ENCODE measurements around the gene AHCYL2.
A peak's percentile ranks its signal among the peaks of the same experiment; 100 is the strongest.

The AHCYL2 gene

GRCh38 chr7:129277629-129278028, 52.8 kb downstream of the AHCYL2 start:
- no peak for TF ChIP-seq EZH2 (IDR thresholded peaks at IDR 0.05)
- Histone ChIP-seq H3K36me3 (ENCODE audit: insufficient read depth, low read length) (no peaks in the 10 kb centered on the region; the same call in 1 of the 2 replicates), H3K9me3 (ENCODE audit: low read depth, low read length) (no peaks in the 10 kb centered on the region), H3K27ac (no peak overlapping the region), H3K9ac (ENCODE audit: insufficient read length) (no peak overlapping the region), H3K4me3 (no peak overlapping the region)
- no peak for DNase-seq (ENCODE audit: low read depth, low spot score)

GRCh38 chr7:129278688-129279087, 53.9 kb downstream of the AHCYL2 start:
- H3K27ac ChIP-seq, result no peak overlapping the region
- no peak overlapping the region for H3K9ac ChIP-seq (ENCODE audit: insufficient read length)
- TF ChIP-seq POLR2AphosphoS5 (IDR thresholded peaks at IDR 0.05; ENCODE audit: borderline replicate concordance, low read depth, low read length), result no peak
- no peak for TF ChIP-seq FOXP2 (optimal IDR thresholded peaks at IDR 0.05; ENCODE audit: control extremely low read depth, extremely low read length, insufficient read depth)
- no peak for TF ChIP-seq EZH2 (IDR thresholded peaks at IDR 0.05)
- no peaks in the 10 kb centered on the region; the same call in 1 of the 2 replicates for H3K36me3 ChIP-seq (ENCODE audit: insufficient read depth, low read length)
- no peak overlapping the region for H3K4me3 ChIP-seq
- no peaks in the 10 kb centered on the region for H3K9me3 ChIP-seq (ENCODE audit: low read depth, low read length)
- DNase-seq (ENCODE audit: low read depth, low spot score), result no peak

- no peak for DNase-seq (ENCODE audit: low read depth, low spot score)
- Histone ChIP-seq H3K27ac (no peak overlapping the region), H3K36me3 (ENCODE audit: insufficient read depth, low read length) (no peaks in the 10 kb centered on the region), H3K9me3 (ENCODE audit: low read depth, low read length) (no peaks in the 10 kb centered on the region), H3K4me3 (no peak overlapping the region), H3K9ac (ENCODE audit: insufficient read length) (no peak overlapping the region)
- TF ChIP-seq EZH2 (IDR thresholded peaks at IDR 0.05) (no peak), FOXP2 (optimal IDR thresholded peaks at IDR 0.05; ENCODE audit: control extremely low read depth, extremely low read length, insufficient read depth) (no peak), POLR2AphosphoS5 (IDR thresholded peaks at IDR 0.05; ENCODE audit: borderline replicate concordance, low read depth, low read length) (no peak)
These were observed 54.9 kb downstream of the AHCYL2 start for GRCh38 chr7:129279757-129280156.

- no peak for TF ChIP-seq EZH2 (IDR thresholded peaks at IDR 0.05)
- TF ChIP-seq POLR2AphosphoS5 (IDR thresholded peaks at IDR 0.05; ENCODE audit: borderline replicate concordance, low read depth, low read length), result no peak
- no peak for TF ChIP-seq FOXP2 (optimal IDR thresholded peaks at IDR 0.05; ENCODE audit: control extremely low read depth, extremely low read length, insufficient read depth)
- no peak overlapping the region for H3K4me3 ChIP-seq
- no peaks in the 10 kb centered on the region for H3K36me3 ChIP-seq (ENCODE audit: insufficient read depth, low read length)
- no peaks in the 10 kb centered on the region for H3K9me3 ChIP-seq (ENCODE audit: low read depth, low read length)
- no peak overlapping the region for H3K27ac ChIP-seq
- no peak for DNase-seq (ENCODE audit: low read depth, low spot score)
- H3K9ac ChIP-seq (ENCODE audit: insufficient read length), result no peak overlapping the region
These were observed 56.3 kb downstream of the AHCYL2 start for GRCh38 chr7:129281163-129281562.

- Histone ChIP-seq H3K9me3 (ENCODE audit: low read depth, low read length) (no peaks in the 10 kb centered on the region), H3K27ac (no peak overlapping the region), H3K36me3 (ENCODE audit: insufficient read depth, low read length) (no peaks in the 10 kb centered on the region), H3K9ac (ENCODE audit: insufficient read length) (no peak overlapping the region), H3K4me3 (no peak overlapping the region)
- DNase-seq (ENCODE audit: low read depth, low spot score), result no peak
- no peak for TF ChIP-seq EZH2 (IDR thresholded peaks at IDR 0.05)
These were observed 58.0 kb downstream of the AHCYL2 start for GRCh38 chr7:129282865-129283264.

GRCh38 chr7:129283936-129284335, 59.1 kb downstream of the AHCYL2 start:
- Histone ChIP-seq H3K9me3 (ENCODE audit: low read depth, low read length) (no peaks in the 10 kb centered on the region), H3K9ac (ENCODE audit: insufficient read length) (no peak overlapping the region), H3K27ac (no peak overlapping the region), H3K36me3 (ENCODE audit: insufficient read depth, low read length) (no peaks in the 10 kb centered on the region), H3K4me3 (no peak overlapping the region)
- TF ChIP-seq POLR2AphosphoS5 (IDR thresholded peaks at IDR 0.05; ENCODE audit: borderline replicate concordance, low read depth, low read length), result no peak
- DNase-seq (ENCODE audit: low read depth, low spot score), result no peak

- TF ChIP-seq EZH2 (IDR thresholded peaks at IDR 0.05) (no peak), POLR2AphosphoS5 (IDR thresholded peaks at IDR 0.05; ENCODE audit: borderline replicate concordance, low read depth, low read length) (no peak), FOXP2 (optimal IDR thresholded peaks at IDR 0.05; ENCODE audit: control extremely low read depth, extremely low read length, insufficient read depth) (no peak)
- no peak for DNase-seq (ENCODE audit: low read depth, low spot score)
- Histone ChIP-seq H3K9me3 (ENCODE audit: low read depth, low read length) (no peaks in the 10 kb centered on the region), H3K36me3 (ENCODE audit: insufficient read depth, low read length) (no peaks in the 10 kb centered on the region), H3K9ac (ENCODE audit: insufficient read length) (peak overlapping the region; percentile 31), H3K27ac (no peak overlapping the region; the same call in 1 of the 2 replicates), H3K4me3 (peak overlapping the region; percentile 30; the same call in 1 of the 2 replicates)
These were observed 60.3 kb downstream of the AHCYL2 start for GRCh38 chr7:129285111-129285510.

GRCh38 chr7:129292861-129293260, 68.0 kb downstream of the AHCYL2 start:
- no peak overlapping the region for H3K4me3 ChIP-seq
- H3K9ac ChIP-seq (ENCODE audit: insufficient read length), result no peak overlapping the region
- DNase-seq (ENCODE audit: low read depth, low spot score), result no peak
- no peak overlapping the region for H3K27ac ChIP-seq
- no peaks in the 10 kb centered on the region for H3K9me3 ChIP-seq (ENCODE audit: low read depth, low read length)
- H3K36me3 ChIP-seq (ENCODE audit: insufficient read depth, low read length), result no peaks in the 10 kb centered on the region
- TF ChIP-seq FOXP2 (optimal IDR thresholded peaks at IDR 0.05; ENCODE audit: control extremely low read depth, extremely low read length, insufficient read depth) (no peak), EZH2 (IDR thresholded peaks at IDR 0.05) (no peak), POLR2AphosphoS5 (IDR thresholded peaks at IDR 0.05; ENCODE audit: borderline replicate concordance, low read depth, low read length) (no peak)

GRCh38 chr7:129295015-129295423, 70.2 kb downstream of the AHCYL2 start:
- TF ChIP-seq EZH2 (IDR thresholded peaks at IDR 0.05) (no peak), POLR2AphosphoS5 (IDR thresholded peaks at IDR 0.05; ENCODE audit: borderline replicate concordance, low read depth, low read length) (no peak), FOXP2 (optimal IDR thresholded peaks at IDR 0.05; ENCODE audit: control extremely low read depth, extremely low read length, insufficient read depth) (no peak)
- H3K9me3 ChIP-seq (ENCODE audit: low read depth, low read length), result no peaks in the 10 kb centered on the region
- no peak overlapping the region for H3K27ac ChIP-seq
- no peak overlapping the region for H3K4me3 ChIP-seq
- H3K36me3 ChIP-seq (ENCODE audit: insufficient read depth, low read length), result no peaks in the 10 kb centered on the region
- DNase-seq (ENCODE audit: low read depth, low spot score), result no peak
- no peak overlapping the region for H3K9ac ChIP-seq (ENCODE audit: insufficient read length)

Data from SK-N-MC (cell line).